A673 (cell line): ENCODE measurements around the gene HEYL. TPM values are rescaled to one million over a fixed set of nuclear protein-coding genes. Genes with fewer than 3 reads are reported as not detected.

Experiments used
- BruUV-seq: library from RNA; stranded (reverse); fragments of 400-500 nt; replicated peaks from 2 replicates; lab custom pipeline; 2021; lab: Mats Ljungman, UMichigan
- CTCF ChIA-PET: fragments of 300-600 bp; sonication (Branson Sonifier 250); formaldehyde crosslinking; loops from one replicate; lab custom pipeline; 2022; ENCODE audit warnings: antibody characterized with exemption; lab: Charles Lee
- POLR2A ChIA-PET: fragments of 300-600 bp; sonication (Branson Sonifier 250); formaldehyde crosslinking; loops from one replicate; lab custom pipeline; 2022; ENCODE audit warnings: antibody characterized with exemption; ENCODE audit not compliant: low non-redundant PET; lab: Charles Lee
- DNase-seq: peaks from one replicate; pipeline ENCODE4 v3.0.0-alpha.2; 2015; ENCODE audit warnings: low spot score
- H3K27ac ChIP-seq: fragments of 200-600 bp; sonication (generic); 2 replicates; pipeline ENCODE4 v1.5.1; 2016; ENCODE audit warnings: mixed run types, low read depth, mild to moderate bottlenecking, mixed read lengths, antibody characterized with exemption, low read length; ENCODE audit not compliant: poor library complexity, severe bottlenecking
- H3K27me3 ChIP-seq: fragments of 200-600 bp; sonication (generic); replicated peaks from 2 replicates; pipeline ENCODE4 v1.6.1; 2017; ENCODE audit warnings: mixed run types, low read depth, mild to moderate bottlenecking, mixed read lengths, antibody characterized with exemption, low read length; ENCODE audit not compliant: insufficient read depth, poor library complexity
- H3K36me3 ChIP-seq: fragments of 200-600 bp; sonication (generic); 2 replicates; pipeline ENCODE4 v1.6.1; 2016; ENCODE audit warnings: mixed run types, mild to moderate bottlenecking, mixed read lengths, antibody characterized with exemption, low read length; ENCODE audit not compliant: insufficient read depth, poor library complexity, severe bottlenecking
- H3K4me1 ChIP-seq: fragments of 200-600 bp; sonication (generic); 2 replicates; pipeline ENCODE4 v1.6.1; 2017; ENCODE audit warnings: mixed run types, mild to moderate bottlenecking, mixed read lengths, antibody characterized with exemption, low read length; ENCODE audit not compliant: insufficient read depth, poor library complexity, severe bottlenecking
- H3K4me3 ChIP-seq: fragments of 200-600 bp; sonication (generic); 2 replicates; pipeline ENCODE4 v1.5.1; 2016; ENCODE audit warnings: low read depth, mixed run types, mild to moderate bottlenecking, mixed read lengths, low read length; ENCODE audit not compliant: poor library complexity, severe bottlenecking
- H3K9me3 ChIP-seq: fragments of 200-600 bp; sonication (generic); 2 replicates; pipeline ENCODE4 v1.6.1; 2016; ENCODE audit warnings: mixed run types, low read depth, mild to moderate bottlenecking, mixed read lengths, antibody characterized with exemption, low read length; ENCODE audit not compliant: poor library complexity, severe bottlenecking
- EZH2 ChIP-seq: fragments of 200-600 bp; sonication (generic); IDR thresholded peaks from 2 replicates; pipeline ENCODE4 v1.6.1; 2017; ENCODE audit warnings: borderline replicate concordance, low read depth, mild to moderate bottlenecking, mixed read lengths, antibody characterized with exemption, low read length; ENCODE audit not compliant: poor library complexity, severe bottlenecking
- intact Hi-C: fragments of 100-400 bp; cut with micrococcal nuclease; formaldehyde crosslinking; loops from one replicate; pipeline ENCODE4 v1.10.0; 2022; ENCODE audit not compliant: unreplicated experiment
- total RNA-seq: library from RNA; stranded (reverse); gene quantifications from 2 replicates; pipeline ENCODE4 v1.2.3, GENCODE V29; 2021
- TF ChIP-seq, protein P1 (sequence below): fragments of 300-800, 200-600 bp; sonication (generic); conservative IDR thresholded peaks from 2 replicates; pipeline ENCODE4 v1.5.1; 2017; ENCODE audit warnings: low read depth, mild to moderate bottlenecking, antibody characterized with exemption, low read length, moderate library complexity, mixed read lengths

Gene HEYL
- total RNA-seq, 1 experiment from 2014 or later: 0.77 TPM

DNA sequence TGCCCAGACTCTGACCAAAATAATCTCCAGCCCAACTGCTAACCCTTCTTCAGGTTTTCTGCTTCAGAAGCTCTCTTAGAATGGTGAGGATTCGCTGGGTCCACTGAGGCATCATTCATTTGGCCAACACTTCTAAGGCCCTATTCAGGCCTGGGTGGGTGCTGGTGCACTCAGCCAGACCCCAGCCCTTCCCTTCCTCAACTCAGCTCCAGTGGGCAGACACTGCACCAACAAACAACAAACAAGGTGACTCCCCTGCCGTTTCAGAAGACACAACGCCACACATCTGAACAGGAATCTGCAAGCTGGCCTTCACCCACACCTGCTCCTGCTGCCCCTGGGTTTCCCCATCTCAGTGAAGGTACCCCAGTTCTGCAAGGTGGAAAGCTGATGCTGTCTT lies 6.0 kb downstream of the HEYL start:
- no peak for DNase-seq
- TF ChIP-seq, protein P1, sequence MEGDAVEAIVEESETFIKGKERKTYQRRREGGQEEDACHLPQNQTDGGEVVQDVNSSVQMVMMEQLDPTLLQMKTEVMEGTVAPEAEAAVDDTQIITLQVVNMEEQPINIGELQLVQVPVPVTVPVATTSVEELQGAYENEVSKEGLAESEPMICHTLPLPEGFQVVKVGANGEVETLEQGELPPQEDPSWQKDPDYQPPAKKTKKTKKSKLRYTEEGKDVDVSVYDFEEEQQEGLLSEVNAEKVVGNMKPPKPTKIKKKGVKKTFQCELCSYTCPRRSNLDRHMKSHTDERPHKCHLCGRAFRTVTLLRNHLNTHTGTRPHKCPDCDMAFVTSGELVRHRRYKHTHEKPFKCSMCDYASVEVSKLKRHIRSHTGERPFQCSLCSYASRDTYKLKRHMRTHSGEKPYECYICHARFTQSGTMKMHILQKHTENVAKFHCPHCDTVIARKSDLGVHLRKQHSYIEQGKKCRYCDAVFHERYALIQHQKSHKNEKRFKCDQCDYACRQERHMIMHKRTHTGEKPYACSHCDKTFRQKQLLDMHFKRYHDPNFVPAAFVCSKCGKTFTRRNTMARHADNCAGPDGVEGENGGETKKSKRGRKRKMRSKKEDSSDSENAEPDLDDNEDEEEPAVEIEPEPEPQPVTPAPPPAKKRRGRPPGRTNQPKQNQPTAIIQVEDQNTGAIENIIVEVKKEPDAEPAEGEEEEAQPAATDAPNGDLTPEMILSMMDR: no peak
- TF ChIP-seq EZH2: no peak
- Histone ChIP-seq H3K4me3 (no peak overlapping the region), H3K9me3 (no peaks in the 10 kb centered on the region), H3K4me1 (peaks cover 11% of the 10 kb centered on the region), H3K27ac (no peak overlapping the region), H3K36me3 (no peaks in the 10 kb centered on the region), H3K27me3 (no peaks in the 10 kb centered on the region)
- POLR2A ChIA-PET: no interaction called here
- intact Hi-C loops: no loop called here
- CTCF ChIA-PET: no interaction called here
- no TSS peak for BruUV-seq

DNA sequence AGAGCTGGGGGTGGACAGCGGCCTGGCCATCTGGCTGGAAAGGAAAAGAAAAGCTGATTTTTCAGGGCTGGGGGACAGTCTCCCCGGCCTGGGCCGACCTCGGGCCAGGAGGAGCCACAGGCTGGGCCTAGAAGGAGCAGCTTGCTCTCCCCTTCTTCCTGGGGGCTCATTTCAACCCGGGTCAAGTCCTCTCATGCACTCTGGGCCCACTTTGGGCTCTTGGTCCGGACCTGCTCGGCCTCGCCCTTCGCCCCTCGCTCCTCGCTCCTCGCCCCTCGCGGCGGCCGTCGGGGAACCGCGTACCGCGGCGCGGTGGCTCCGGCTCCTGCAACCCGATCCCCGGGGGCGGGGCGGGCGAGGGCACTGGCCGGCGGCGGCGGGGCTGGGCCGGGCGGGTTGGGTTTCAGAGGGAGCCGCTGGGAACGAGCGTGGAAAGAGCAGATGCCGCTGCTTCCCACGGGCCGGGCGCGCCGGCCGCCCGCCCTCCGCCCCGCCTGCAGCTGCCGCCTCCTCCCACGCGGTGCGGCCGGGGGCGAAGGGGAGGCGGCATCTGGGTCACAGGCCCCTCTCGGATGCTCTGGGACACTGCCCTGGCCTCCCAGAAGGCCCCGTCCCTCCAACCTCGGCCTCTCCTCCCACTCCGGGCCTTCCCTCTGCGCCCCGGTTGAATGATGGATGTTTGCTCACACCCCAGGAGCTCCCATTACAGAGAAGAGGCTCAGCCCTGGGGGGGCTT lies 6.6 kb downstream of the HEYL start:
- H3K4me3 ChIP-seq: no peak overlapping the region
- H3K36me3 ChIP-seq: no peaks in the 10 kb centered on the region
- BruUV-seq: no TSS peak
- intact Hi-C loops: no loop called here
- no peak for DNase-seq
- TF ChIP-seq EZH2: no peak
- TF ChIP-seq, protein P1: no peak
- peaks cover 11% of the 10 kb centered on the region for H3K4me1 ChIP-seq
- no peaks in the 10 kb centered on the region for H3K27me3 ChIP-seq
- ChIA-PET CTCF (no interaction called here), POLR2A (no interaction called here)
- no peaks in the 10 kb centered on the region for H3K9me3 ChIP-seq
- H3K27ac ChIP-seq: no peak overlapping the region

DNA sequence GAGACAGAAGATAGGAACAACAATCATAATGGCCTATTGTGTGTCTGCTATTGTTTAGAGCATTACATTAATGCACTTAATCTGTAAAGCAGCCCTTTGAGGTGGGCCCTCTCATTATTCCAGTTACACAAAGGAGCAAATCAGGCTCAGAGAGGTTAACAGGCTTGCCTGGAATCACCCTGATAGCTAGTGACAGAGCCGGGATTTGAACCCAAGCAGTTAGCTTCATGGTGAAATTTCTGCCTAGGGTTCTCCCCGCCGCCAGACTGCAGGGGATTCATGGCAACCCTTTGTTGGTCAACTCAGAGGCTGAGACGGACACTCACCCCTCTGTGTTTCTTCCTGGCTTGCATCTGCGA lies 7.1 kb downstream of the HEYL start:
- Histone ChIP-seq H3K27me3 (no peaks in the 10 kb centered on the region), H3K9me3 (no peaks in the 10 kb centered on the region), H3K27ac (no peak overlapping the region), H3K4me3 (no peak overlapping the region), H3K36me3 (no peaks in the 10 kb centered on the region), H3K4me1 (peaks cover 11% of the 10 kb centered on the region)
- intact Hi-C loops: no loop called here
- TF ChIP-seq, protein P1: no peak
- TF ChIP-seq EZH2: no peak
- ChIA-PET CTCF (no interaction called here), POLR2A (no interaction called here)
- BruUV-seq: no TSS peak
- DNase-seq: no peak
